ENCODE results near the gene PRKG1.

GRCh38 chr10:51188866-51189265, 114.6 kb downstream of the PRKG1 start:
- no peak for TF ChIP-seq CTCF (IDR thresholded peaks at IDR 0.05)
- no peak for TF ChIP-seq POLR2A (IDR thresholded peaks at IDR 0.05)
